HT-29 (cell line): ENCODE data around the gene TBC1D16. TPM values are rescaled to one million over a fixed set of nuclear protein-coding genes. Genes with fewer than 3 reads are reported as not detected.
A peak's percentile ranks its signal among the peaks of the same experiment; 100 is the strongest.

Source experiments
- DNase-seq: peaks from one replicate; pipeline ENCODE4 v3.0.0-alpha.2; 2015; ENCODE audit warnings: low spot score
- total RNA-seq: library from RNA; depleted of rRNA; stranded (reverse); fragments of >200 nt; shearing (Covaris generic); gene quantifications from 2 replicates; pipeline ENCODE4 v1.2.3, GENCODE V29; 2014

Gene TBC1D16
- total RNA-seq, 1 experiment from 2014 or later = 24.6 TPM

GRCh38 chr17:80025796-80026195, 9.9 kb downstream of the TBC1D16 start:
- no peak for DNase-seq

- DNase-seq = no peak
These were observed 10.5 kb downstream of the TBC1D16 start for GRCh38 chr17:80025140-80025539.

- DNase-seq = no peak
These were observed 11.3 kb downstream of the TBC1D16 start for GRCh38 chr17:80024206-80024972.

- DNase-seq = no peak
These were observed 12.0 kb downstream of the TBC1D16 start for GRCh38 chr17:80023481-80024205.

GRCh38 chr17:80021600-80021999, 14.1 kb downstream of the TBC1D16 start:
- no peak for DNase-seq

GRCh38 chr17:80018917-80019651, 16.6 kb downstream of the TBC1D16 start:
- no peak for DNase-seq

GRCh38 chr17:80017226-80018010, 18.3 kb downstream of the TBC1D16 start:
- no peak for DNase-seq

- DNase-seq = no peak
These were observed 22.6 kb downstream of the TBC1D16 start for GRCh38 chr17:80012765-80013741.

- DNase-seq = no peak
These were observed 23.6 kb downstream of the TBC1D16 start for GRCh38 chr17:80011989-80012555.

GRCh38 chr17:80010283-80010858, 25.3 kb downstream of the TBC1D16 start:
- DNase-seq = no peak

- DNase-seq = no peak
These were observed 26.0 kb downstream of the TBC1D16 start for GRCh38 chr17:80009391-80010282.

- DNase-seq = no peak
These were observed 26.8 kb downstream of the TBC1D16 start for GRCh38 chr17:80008848-80009247.

GRCh38 chr17:80008383-80008840, 27.3 kb downstream of the TBC1D16 start:
- peak; percentile 88 for DNase-seq

- no peak for DNase-seq
These were observed 27.7 kb downstream of the TBC1D16 start for GRCh38 chr17:80007939-80008338.

- no peak for DNase-seq
These were observed 28.6 kb downstream of the TBC1D16 start for GRCh38 chr17:80006811-80007752.

GRCh38 chr17:80006339-80006720, 29.3 kb downstream of the TBC1D16 start:
- no peak for DNase-seq
